HG03159 (cell line): ENCODE measurements around the gene GPC3.

Experiments used
- ATAC-seq: cut with Tn5 transposase; IDR thresholded peaks from one replicate; pipeline ENCODE4 v1.9.1; 2021; ENCODE audit warnings: mild to moderate bottlenecking, moderate library complexity; ENCODE audit not compliant: unreplicated experiment

Gene GPC3

DNA sequence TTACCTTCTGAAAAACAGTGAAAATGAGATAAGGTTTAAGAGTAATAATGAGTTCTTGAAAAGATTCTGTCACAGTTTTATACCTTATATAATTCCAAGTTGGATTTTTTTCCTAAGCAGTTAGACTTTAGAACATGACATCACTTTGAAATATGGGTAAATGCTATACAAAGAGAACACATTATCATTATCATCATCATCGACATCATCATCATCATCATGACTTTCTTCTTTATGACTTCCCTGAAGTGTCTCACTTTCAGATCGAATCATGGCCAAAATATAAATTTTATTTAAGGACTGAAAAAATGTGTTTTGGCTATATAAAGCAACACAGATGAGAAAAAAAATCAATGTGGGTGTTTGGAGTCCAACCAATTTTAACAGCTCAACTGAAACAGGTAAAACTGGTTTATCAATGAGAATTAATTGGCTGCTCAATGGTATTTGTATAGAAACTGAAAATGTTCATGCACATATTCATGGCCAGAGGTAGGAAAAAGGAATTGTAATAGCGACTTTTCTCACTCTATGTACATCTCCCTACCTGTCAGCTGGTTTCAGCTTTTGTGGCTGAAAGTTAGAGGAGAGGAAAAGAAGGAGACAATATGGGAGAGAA, 327.0 kb downstream of the GPC3 start:
- no peak for ATAC-seq

DNA sequence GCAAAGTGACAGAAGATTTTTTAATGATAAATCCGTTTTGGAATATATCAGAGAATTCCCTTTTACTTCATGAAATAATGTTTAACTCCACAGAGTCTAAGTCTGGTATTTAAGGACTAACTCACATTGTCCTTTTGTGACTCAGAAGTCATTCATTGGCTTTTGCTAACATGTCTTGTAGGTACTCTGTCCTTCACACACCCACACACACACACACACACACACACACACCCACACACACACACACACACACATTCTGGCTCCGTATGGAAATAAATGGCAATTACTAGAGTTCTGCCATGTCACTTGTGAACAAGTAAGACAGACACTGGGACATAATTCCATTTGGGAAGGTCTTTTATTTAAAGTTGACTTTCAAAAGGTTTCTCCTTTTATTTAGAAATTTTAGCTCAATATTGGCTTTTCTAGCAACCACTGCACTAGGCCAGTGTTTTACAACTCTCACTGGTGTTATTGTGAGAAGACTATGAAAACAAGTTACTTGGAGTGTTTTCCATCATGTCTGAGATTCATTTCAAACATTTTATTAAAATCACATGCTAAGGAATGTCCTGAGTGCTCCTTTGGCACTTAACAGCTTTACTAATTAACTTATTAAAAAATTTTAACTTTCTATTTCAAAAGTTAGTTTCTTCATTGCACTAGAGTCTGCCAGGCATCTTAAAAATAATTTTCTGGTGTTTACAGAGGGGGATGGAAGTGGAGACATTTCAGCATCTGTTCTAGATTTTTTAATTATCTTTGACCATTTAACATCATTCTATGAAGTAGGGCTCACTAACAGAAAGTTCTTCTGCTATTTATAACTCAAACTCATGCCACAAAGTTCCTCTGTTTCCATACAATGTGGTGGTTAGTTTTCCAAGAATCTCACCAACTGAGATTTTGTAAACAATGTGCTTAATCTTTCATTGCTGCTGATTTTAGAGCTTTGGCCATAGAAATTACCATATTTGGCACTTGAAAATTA, 329.8 kb downstream of the GPC3 start:
- no peak for ATAC-seq

DNA sequence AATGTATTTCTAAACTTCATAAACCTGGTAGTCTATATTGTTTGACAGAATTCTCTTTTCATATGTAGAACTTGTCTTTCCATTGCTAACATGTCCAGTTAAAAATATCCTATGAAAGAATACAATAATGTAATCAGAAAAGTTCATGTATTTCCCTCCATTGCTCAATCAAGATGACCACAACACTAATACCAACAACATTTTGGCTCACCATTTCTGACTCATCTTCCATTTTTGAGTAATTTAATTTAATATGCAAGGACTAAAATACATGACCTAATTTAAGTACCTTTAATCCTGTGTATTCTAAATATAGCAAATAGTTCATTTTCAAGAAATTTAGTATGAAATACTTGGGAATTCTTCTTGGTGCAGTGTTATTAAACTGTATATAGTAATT, 330.6 kb downstream of the GPC3 start:
- ATAC-seq: no peak

DNA sequence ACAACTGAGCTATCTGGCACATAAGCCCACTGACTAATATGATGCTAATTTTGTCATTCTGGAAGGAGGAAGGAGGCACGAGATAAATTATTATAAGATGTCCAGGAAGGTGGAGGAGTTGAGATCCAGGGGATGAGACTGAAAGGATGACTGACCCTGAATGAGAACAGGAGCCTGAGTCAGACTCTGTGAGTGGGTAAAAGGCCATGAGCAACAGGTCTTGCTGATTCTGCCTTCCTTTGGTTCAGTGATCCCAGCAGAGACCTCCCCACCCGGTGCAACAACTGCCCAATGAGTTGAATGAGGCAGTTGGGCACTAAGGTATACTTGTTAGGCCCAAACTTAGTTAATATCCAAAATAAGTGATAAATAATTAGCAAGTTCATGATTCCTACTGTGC, 332.0 kb downstream of the GPC3 start:
- ATAC-seq: no peak

DNA sequence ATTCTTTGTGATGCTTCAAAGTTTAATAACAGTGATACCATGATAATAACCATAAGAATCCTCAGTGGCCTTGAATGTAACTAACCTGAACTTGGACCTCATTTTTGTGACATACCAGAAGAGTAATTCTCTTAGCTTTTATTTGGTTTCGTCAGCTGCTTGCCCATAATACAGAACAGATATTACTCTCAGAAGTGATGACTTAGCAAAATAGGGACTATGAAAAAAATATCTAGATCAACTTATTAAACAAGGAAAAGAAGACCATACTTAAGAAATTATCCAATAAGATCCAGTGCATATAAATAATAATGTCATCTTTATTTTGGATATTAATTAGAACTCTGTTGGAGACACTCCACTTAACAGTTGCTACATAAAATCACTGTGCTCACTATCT, 333.2 kb downstream of the GPC3 start:
- no peak for ATAC-seq

DNA sequence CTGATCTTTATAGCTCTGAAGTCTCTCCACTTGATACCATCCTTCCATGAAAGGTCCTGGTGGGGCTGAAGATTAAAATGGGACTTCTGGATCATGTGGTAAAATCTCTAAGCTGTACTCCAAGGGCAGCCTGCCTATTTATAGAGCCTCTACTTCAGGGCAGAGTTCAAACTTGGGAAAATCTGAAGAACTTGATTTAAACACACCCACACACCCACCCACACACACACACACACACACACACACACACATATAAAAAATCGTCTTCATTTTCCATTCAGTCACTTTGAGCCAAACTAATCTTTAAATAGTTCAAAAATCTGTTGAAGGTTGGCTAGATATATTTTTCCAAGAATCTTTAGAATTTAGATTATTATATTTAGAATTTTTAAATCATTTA, 335.2 kb downstream of the GPC3 start:
- ATAC-seq: no peak

DNA sequence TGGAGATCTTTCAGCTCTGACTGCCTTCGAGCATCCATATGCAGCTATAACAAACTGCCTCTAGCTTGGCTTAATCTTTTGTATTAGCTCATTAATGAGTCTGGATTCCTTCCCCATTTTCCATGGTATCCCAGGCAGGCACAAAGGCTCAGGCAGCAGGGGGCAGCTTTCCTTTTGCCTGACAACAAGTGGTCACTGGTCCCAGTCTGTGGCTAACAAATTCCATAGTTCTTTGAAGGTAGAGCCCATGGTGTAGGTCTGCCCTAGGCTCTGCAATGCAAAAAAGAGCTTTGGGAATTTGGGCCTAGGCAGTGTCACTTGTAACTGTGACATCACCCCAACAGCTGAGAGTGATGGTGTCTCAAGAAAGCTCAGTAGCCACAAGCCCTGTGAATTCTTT, 335.7 kb downstream of the GPC3 start:
- no peak for ATAC-seq

DNA sequence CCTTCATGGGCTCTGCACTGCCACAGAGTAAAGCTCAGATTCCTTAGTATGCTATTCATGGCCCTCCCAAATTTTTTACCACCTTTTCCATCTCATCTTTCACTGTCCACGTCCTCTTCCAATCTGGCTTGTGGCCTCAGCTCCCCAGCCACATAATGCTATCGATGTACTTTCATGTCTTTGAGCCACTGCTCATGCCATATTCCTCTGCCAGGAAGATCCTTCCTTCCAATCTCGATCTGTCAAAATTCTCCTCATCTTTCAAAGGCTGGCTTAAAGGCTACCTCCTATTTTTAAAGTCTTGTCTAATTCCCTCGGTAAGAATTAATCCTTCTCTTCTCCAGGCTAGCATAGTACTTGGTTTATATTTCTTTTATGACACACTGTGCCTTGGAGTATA, 336.8 kb downstream of the GPC3 start:
- ATAC-seq: no peak

DNA sequence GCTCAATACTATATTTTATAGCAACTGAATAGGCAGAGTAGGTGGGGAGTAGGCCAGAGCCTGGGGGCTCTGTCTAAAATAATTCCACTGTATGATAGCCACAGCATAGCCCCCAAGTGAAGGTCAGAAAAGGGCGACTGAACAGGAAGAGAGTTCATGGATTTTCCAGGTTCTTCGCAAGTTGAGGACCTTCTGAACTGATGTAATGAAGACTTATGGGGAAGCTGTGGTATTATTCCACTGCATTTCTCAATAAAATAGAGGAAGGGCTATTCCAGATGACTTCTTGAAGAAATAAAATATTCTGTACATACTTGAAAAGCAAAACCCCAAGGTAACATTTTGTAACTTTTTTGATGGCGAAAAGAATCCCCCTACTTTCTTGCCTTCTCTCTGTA, 338.7 kb downstream of the GPC3 start:
- ATAC-seq: no peak

DNA sequence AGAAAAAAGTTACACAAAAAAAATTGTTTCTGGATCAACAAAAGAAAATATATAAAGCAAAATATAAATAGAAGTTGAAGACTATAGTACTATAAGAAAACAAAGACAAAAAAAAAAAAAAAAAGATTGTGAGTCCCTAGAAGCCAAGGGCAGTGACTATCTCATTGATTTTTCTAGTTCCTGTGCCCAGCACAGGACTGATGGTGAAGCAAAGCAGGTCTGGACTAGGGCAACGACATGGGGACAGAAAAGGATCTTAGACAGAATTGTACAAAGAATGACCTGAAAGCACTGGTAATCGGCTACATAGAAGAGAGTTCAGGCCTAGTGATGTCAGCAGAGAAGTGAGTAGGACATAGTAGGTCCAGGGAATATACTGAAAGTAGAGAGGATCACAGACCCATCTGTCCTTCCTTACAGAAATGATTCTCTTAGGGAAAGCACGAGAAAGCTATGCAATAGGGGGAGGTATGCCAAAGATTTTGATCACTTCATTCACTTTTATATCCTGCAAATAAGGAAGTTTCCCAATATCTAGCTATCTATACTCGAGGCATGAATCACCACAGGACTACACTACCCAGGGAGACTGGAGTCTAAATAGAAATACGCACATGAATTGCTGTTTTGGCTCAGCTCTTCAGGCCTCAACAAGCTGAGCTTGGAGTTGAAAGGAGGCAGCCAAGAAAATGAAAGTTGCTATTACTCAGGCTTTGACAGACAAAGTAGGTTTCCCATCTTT, 339.2 kb downstream of the GPC3 start:
- no peak for ATAC-seq

DNA sequence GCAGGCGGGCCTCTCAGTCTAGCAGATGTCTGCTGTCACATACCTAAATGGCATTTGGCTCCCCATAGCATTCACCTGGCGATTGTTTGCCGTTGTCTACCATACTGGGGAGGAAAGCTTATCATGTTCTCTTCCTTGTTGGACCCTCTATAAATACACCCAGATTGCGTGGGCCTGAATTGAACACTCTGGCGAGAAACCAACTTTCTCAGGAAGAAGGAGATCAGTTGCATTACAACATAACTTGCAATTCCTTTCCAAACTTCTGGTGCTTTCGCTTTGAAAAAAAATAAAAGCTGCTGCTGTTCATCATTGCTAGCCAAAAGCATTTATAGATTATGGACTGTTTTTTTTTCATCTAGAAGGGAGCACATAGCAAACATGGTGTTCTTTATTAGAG, 340.1 kb downstream of the GPC3 start:
- no peak for ATAC-seq

DNA sequence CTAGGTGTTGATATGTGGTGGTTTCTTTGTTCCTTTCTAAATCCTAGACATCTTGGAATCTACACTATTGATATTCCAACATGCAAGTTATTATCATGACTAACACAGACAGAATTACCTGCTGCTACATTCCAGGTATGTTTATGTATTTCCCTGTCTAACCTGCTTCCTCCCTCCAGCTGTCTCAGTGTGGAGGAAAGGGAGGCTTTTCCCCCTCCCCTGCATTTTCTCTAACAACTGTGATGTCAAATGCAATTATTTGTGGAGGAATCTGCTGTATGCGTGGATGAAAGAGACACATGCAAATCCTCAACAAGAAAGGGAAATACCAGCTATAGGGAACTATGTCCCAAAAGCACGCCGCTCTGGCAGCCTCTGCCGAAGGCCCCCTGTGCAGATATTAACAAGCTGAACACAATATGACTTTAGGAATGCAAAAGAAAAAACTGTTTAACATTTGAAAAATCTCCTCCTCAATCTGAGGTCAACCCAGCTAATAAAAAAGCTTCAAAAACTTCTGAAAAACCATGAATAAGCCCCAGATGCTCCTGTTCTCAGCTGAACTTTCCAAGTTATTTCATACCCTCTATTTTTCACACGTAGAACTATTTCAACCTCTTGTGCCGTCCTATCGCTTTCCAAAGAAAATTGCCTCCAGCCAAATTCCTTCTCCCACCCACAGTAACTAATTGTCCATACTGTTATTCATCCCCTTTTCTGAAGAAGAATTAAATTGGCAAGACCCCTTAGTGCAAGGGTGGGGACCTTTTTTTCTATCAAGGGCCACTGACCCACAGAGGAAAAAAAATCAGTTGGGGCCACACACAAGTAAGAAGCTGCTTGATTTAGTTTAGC, 345.0 kb downstream of the GPC3 start:
- no peak for ATAC-seq

DNA sequence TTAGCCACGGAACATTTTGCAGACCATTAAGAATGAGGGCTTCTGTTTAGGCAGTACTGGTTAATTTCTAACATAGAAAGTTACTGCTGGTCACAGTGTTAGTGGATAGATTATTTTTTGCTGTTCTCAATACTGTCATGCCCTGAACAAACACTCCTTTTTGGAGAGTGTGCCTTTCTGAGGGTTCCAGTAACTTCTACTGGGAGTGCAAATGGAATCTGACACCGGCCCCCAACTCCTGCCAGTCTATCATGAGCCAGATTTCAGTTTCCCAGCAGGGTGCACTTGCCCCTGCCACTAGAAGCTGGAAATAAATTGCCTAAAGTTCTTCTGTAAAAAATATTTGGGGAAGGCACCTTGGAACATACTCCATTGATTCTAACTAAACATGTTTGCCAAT, 345.7 kb downstream of the GPC3 start:
- ATAC-seq: no peak

DNA sequence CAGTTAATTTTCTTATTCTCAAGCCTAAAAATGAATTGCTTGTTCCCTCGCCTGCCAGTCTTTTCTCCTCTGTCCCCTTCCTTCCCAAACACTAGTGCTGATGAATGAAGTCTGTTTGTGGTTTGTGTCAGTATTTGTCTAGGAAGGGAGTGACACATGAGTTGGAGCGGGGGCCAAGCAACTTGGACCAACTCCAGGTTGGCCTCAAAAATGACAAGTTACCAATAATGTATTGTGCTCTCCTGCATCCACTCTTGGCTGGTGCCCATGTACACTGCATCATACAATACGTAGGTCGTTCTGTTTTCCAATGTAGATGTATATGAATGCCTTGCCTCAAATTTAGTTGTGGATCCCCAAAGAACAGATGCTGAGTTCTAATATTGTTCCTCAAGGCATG, 347.1 kb downstream of the GPC3 start:
- ATAC-seq: no peak

DNA sequence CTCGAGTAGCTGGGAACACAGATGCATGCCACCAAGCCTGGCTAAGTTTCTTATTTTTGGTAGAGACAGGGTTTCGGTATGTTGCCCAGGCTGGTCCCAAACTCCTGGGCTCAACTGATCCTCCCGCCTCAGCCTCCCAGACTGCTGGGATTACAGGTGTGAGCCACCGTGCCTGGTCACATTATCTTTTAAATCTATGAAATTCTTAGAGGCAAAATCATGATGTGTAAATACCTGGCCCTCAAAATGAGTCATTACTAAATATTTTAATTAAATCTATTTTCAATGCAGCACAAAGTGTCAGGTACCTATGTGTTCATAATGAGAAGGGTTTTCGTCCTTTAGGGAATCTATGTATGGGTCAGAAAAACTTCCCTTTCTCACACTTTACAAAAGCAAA, 347.6 kb downstream of the GPC3 start:
- no peak for ATAC-seq

DNA sequence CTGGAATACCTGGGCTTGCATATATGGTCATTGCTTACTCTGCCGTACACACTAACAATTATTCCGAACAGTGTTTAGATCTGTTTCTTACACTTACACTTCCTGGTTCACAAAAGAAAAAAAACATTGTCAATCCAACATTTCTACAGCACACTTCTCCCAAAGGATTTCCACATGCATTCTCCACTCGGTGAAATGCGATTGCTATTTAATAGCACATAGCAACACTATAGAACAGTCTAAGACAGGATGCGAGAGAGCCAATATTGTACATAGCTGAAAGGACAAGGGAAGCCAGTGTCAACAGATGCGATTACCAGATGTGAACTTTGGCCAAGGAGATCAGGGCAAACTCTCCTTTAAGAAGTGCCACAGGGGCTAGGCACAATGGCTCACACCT, 349.4 kb downstream of the GPC3 start:
- ATAC-seq: no peak

DNA sequence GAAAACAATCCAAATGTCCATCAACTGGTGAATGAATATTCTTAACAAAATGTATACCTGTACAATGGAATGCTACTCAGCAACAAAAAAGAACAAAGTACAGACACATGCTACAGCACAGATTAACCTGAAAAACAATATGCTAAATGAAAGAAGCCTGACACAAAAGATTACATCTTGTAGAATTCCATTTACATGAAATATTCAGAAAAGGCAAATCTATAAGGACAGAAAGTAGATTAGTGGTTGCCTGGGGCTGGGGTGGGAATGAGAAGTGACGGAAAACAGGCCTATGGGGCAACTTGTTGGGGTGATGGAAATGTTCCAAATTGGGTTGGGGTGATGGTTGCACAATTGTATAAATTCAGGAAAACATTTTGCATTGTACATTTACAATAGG, 351.0 kb downstream of the GPC3 start:
- no peak for ATAC-seq

DNA sequence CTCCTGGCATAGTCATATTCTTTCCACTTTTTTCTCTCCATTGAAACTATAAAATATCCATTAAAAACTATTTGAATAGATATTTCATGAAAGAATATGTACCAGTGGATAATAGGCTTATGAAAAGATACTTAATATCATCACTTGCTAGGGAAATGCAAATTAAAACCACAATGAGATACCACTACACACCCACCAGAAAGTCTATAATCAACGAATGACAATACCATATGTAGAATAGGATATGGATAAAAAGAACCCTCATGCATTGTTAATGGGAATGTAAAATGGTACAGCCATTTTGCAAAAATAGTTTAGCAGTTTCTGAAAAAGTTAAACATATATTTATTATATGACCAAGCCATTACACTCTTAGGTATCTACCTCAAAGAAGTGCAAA, 351.4 kb downstream of the GPC3 start:
- ATAC-seq: no peak

DNA sequence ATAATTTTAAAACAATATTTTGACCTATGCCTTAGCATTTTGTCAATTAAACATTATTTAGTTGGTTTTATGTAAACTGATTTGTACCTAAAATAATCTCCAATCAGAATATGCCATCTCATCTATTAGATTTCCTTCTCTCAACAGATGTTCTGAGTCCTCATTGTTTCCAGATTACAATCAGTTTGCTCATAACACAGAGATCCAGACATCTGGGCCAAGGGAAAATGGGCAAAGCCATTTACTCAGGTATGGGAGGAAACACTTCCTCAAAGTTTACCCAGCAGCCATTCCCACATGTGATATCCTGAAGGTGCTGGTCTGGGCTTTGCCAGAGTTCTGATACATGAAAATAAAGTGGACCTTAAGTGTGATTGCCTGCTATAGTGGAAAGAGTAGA, 352.2 kb downstream of the GPC3 start:
- ATAC-seq: no peak

DNA sequence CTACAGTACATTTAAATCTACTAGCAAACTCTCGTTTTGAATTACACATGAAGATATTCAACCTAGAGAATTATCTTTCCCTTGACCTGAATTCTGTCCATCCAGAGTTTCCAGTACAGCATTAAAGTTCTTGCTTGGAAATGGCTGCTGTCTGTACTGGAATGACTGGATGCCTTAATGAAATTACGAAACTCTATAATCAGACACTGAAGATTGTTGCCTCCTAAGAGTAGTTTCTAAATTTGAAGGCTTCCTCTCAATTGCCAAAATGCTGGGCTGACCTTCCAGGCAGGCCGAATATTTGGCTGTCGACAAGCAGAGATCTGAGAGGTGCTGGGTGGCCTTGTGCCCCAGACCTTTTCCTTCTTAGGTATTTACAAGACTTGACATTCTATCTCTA, 355.0 kb downstream of the GPC3 start:
- no peak for ATAC-seq

DNA sequence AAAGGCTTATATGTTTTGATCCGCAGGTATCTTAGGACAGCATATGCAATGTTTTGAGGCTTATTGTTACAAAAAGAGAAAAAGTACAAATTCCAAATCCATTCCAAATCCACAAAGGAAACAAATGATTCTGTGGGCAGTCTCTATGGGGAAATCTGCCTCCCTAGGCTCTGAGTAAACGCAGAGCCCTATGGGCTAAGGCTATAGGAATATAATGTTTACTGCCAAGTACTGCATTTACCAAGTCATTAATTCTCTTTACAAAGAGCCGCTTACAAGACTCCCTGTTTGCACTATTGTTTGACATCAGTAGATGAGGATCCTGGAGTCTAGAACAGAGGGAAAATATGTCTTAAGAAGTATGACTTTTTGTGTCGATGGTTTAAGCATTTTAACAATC, 357.7 kb downstream of the GPC3 start:
- no peak for ATAC-seq
